ENCODE results near the gene RALGPS1.

RALGPS1 gene

DNA sequence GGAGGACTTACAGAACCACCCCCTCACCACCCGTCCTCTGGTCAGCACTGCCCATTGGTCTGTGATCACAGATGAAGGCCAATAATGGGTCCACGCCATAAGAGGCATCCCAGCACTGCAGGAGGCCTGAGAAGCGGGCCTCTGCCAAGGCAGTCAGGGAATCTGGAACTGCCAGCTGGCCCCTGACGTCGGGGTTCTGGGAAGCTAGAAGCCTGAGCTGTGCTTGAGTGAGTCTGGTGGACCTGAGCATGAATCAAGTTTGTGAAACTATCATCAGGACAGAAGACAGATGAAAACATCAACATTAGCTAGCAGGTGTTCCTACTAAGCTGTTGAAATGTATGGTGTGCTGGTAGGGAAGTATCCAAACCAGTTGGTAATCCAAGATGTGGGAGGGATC lies 200.0 kb downstream of the RALGPS1 start:
- Histone ChIP-seq H3K27me3 (ENCODE audit: control insufficient read depth, low read length) (no peaks in the 10 kb centered on the region), H3F3A (ENCODE audit: control insufficient read depth, insufficient read depth) (no peaks in the 10 kb centered on the region), H3K4me1 (ENCODE audit: control insufficient read depth, low read length) (peaks cover 7% of the 10 kb centered on the region), H4K20me1 (ENCODE audit: control insufficient read depth, insufficient read depth, low read depth, low read length) (no peaks in the 10 kb centered on the region), H3K9me2 (replicated peaks; ENCODE audit: control insufficient read depth, low read length) (no peaks in the 10 kb centered on the region), H3K9me3 (ENCODE audit: control insufficient read depth, insufficient read depth, low read length) (no peaks in the 10 kb centered on the region), H3K79me2 (ENCODE audit: control insufficient read depth, low read length) (no peaks in the 10 kb centered on the region), H3K4me2 (ENCODE audit: low read length) (no peak overlapping the region), H3K36me3 (ENCODE audit: control insufficient read depth, low read length) (no peaks in the 10 kb centered on the region), H3K27ac (ENCODE audit: low read depth, low read length) (no peak overlapping the region), H3K4me3 (ENCODE audit: low read length) (no peak overlapping the region)
- TF ChIP-seq, protein P1, sequence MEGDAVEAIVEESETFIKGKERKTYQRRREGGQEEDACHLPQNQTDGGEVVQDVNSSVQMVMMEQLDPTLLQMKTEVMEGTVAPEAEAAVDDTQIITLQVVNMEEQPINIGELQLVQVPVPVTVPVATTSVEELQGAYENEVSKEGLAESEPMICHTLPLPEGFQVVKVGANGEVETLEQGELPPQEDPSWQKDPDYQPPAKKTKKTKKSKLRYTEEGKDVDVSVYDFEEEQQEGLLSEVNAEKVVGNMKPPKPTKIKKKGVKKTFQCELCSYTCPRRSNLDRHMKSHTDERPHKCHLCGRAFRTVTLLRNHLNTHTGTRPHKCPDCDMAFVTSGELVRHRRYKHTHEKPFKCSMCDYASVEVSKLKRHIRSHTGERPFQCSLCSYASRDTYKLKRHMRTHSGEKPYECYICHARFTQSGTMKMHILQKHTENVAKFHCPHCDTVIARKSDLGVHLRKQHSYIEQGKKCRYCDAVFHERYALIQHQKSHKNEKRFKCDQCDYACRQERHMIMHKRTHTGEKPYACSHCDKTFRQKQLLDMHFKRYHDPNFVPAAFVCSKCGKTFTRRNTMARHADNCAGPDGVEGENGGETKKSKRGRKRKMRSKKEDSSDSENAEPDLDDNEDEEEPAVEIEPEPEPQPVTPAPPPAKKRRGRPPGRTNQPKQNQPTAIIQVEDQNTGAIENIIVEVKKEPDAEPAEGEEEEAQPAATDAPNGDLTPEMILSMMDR (IDR thresholded peaks at IDR 0.05; ENCODE audit: low read depth, low read length, poor library complexity, severe bottlenecking): no peak
- no peak for TF ChIP-seq EZH2phosphoT487 (IDR thresholded peaks at IDR 0.05; ENCODE audit: borderline replicate concordance, low read length)

DNA sequence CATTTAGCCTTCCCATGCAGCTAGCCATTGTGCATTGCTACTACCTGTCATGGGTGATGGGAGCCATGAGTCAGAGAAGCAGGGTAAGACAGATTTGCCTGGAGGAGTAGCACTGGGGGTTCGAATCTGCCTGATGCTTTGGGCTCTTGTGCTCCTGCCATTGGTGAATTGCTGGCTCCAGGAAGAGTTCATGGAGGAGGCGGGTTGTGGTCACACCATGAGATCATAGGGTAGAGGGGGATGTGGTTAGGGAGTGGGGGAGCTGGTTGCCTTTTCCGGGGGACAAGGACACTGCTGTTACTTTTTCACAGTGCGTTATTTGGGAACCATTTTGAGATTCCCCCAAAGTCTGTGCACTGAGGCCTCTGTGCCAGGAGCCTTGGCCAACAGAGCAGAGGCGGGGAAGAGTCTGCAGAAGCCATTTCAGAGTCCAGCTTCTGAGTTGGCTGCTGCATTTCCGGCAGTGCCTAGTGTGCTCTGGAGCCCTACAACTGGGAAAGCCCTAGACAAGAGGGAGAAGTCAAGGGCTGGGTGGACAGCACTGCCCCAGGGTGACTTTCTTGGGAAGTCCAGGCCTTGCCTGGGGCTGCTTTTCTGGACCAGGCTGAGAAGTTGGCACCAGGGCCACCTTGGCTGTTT lies 201.6 kb downstream of the RALGPS1 start:
- Histone ChIP-seq H3K9me3 (ENCODE audit: control insufficient read depth, insufficient read depth, low read length) (no peaks in the 10 kb centered on the region), H3K36me3 (ENCODE audit: control insufficient read depth, low read length) (no peaks in the 10 kb centered on the region), H3K27ac (ENCODE audit: low read depth, low read length) (no peak overlapping the region), H3K4me3 (ENCODE audit: low read length) (no peak overlapping the region), H4K20me1 (ENCODE audit: control insufficient read depth, insufficient read depth, low read depth, low read length) (no peaks in the 10 kb centered on the region), H3K27me3 (ENCODE audit: control insufficient read depth, low read length) (no peaks in the 10 kb centered on the region), H3K4me2 (ENCODE audit: low read length) (no peak overlapping the region), H3F3A (ENCODE audit: control insufficient read depth, insufficient read depth) (no peaks in the 10 kb centered on the region), H3K79me2 (ENCODE audit: control insufficient read depth, low read length) (no peaks in the 10 kb centered on the region), H3K9me2 (replicated peaks; ENCODE audit: control insufficient read depth, low read length) (no peaks in the 10 kb centered on the region), H3K4me1 (ENCODE audit: control insufficient read depth, low read length) (peaks cover 7% of the 10 kb centered on the region)
- TF ChIP-seq, protein P1 (IDR thresholded peaks at IDR 0.05; ENCODE audit: low read depth, low read length, poor library complexity, severe bottlenecking): no peak
- TF ChIP-seq EZH2phosphoT487 (IDR thresholded peaks at IDR 0.05; ENCODE audit: borderline replicate concordance, low read length): no peak

DNA sequence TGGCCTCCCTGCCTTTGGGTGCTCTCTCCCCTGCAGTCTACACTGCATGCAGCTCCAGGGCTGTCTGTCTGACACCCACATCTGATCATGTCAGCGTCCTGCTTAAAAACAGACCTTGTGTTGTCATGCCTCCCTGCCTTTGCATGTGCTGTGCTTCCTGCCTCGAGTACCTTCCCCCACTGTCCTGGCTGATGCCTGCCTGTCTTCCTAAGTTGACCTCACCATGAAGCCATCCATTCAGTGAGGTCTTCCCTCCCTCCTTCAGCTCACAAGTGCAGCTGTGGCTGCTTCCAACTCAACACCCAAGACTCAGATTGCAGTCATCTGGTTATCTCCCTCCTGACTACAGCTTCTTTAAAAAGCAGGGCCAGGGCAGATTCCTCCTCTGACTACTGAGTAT lies 202.4 kb downstream of the RALGPS1 start:
- no peaks in the 10 kb centered on the region for H3F3A ChIP-seq (ENCODE audit: control insufficient read depth, insufficient read depth)
- H3K79me2 ChIP-seq (ENCODE audit: control insufficient read depth, low read length): no peaks in the 10 kb centered on the region
- no peaks in the 10 kb centered on the region for H3K36me3 ChIP-seq (ENCODE audit: control insufficient read depth, low read length)
- no peak overlapping the region for H3K27ac ChIP-seq (ENCODE audit: low read depth, low read length)
- H3K27me3 ChIP-seq (ENCODE audit: control insufficient read depth, low read length): no peaks in the 10 kb centered on the region
- TF ChIP-seq, protein P1 (IDR thresholded peaks at IDR 0.05; ENCODE audit: low read depth, low read length, poor library complexity, severe bottlenecking): no peak
- TF ChIP-seq EZH2phosphoT487 (IDR thresholded peaks at IDR 0.05; ENCODE audit: borderline replicate concordance, low read length): no peak
- no peak overlapping the region for H3K4me3 ChIP-seq (ENCODE audit: low read length)
- H3K9me2 ChIP-seq (replicated peaks; ENCODE audit: control insufficient read depth, low read length): no peaks in the 10 kb centered on the region
- H3K4me1 ChIP-seq (ENCODE audit: control insufficient read depth, low read length): peaks cover 7% of the 10 kb centered on the region
- H3K9me3 ChIP-seq (ENCODE audit: control insufficient read depth, insufficient read depth, low read length): no peaks in the 10 kb centered on the region
- no peak overlapping the region for H3K4me2 ChIP-seq (ENCODE audit: low read length)
- H4K20me1 ChIP-seq (ENCODE audit: control insufficient read depth, insufficient read depth, low read depth, low read length): no peaks in the 10 kb centered on the region

Data from DOHH2 (cell line).